SW480 (cell line): ENCODE measurements around the gene BCL3.
A peak's percentile ranks its signal among the peaks of the same experiment; 100 is the strongest.
"Not testable (repeated sequence)": the region's sequence is repeated elsewhere in the genome, so short reads cannot be mapped to it uniquely, and the experiment has no call there.

ENCODE experiments used
- DNase-seq: peaks from one replicate; pipeline ENCODE4 v3.0.0-alpha.2; 2016; ENCODE audit warnings: low spot score

BCL3 gene

GRCh38 chr19:44748426-44749254 lies at the start of gene BCL3:
Gene BCL3 (plus strand): TSS chr19:44748708. CDS start chr19:44748791, 83 bp downstream.
- DNase-seq, result peak; percentile 52

GRCh38 chr19:44700547-44700946 lies 48.0 kb upstream of the BCL3 start:
- no peak for DNase-seq

- no peak for DNase-seq
Measured at GRCh38 chr19:44701228-44701627, 47.3 kb upstream of the BCL3 start.

GRCh38 chr19:44702551-44703176 lies 45.8 kb upstream of the BCL3 start:
- DNase-seq, result no peak

GRCh38 chr19:44703336-44704078 lies 45.0 kb upstream of the BCL3 start:
- no peak for DNase-seq

- DNase-seq, result no peak
Measured at GRCh38 chr19:44704982-44705381, 43.5 kb upstream of the BCL3 start.

GRCh38 chr19:44705502-44706010 lies 43.0 kb upstream of the BCL3 start:
- no peak for DNase-seq

- DNase-seq, result no peak
Measured at GRCh38 chr19:44706506-44707236, 41.8 kb upstream of the BCL3 start.

GRCh38 chr19:44707794-44708193 lies 40.7 kb upstream of the BCL3 start:
- DNase-seq, result no peak

- no peak for DNase-seq
Measured at GRCh38 chr19:44708940-44709339, 39.6 kb upstream of the BCL3 start.

GRCh38 chr19:44709434-44710266 lies 38.9 kb upstream of the BCL3 start:
- not testable (repeated sequence) for DNase-seq

- no peak for DNase-seq
Measured at GRCh38 chr19:44710483-44710882, 38.0 kb upstream of the BCL3 start.

- peak; percentile 43 for DNase-seq
Measured at GRCh38 chr19:44712864-44713515, 35.5 kb upstream of the BCL3 start.

GRCh38 chr19:44714597-44715169 lies 33.8 kb upstream of the BCL3 start:
- no peak for DNase-seq

GRCh38 chr19:44717603-44718002 lies 30.9 kb upstream of the BCL3 start:
- DNase-seq, result no peak

GRCh38 chr19:44718441-44719261 lies 29.9 kb upstream of the BCL3 start:
- DNase-seq, result peak; percentile 75

GRCh38 chr19:44719262-44719701 lies 29.2 kb upstream of the BCL3 start:
- no peak for DNase-seq

GRCh38 chr19:44720396-44720795 lies 28.1 kb upstream of the BCL3 start:
- not testable (repeated sequence) for DNase-seq

- DNase-seq, result no peak
Measured at GRCh38 chr19:44720945-44721344, 27.6 kb upstream of the BCL3 start.
